Endothelial cell of umbilical vein (primary cell): ENCODE data around the gene TEAD4. TPM values are rescaled to one million over a fixed set of nuclear protein-coding genes. Genes with fewer than 3 reads are reported as not detected.

Experiments used
- BruUV-seq: library from RNA; stranded (reverse); fragments of 400-500 nt; replicated peaks from 2 replicates; lab custom pipeline; 2021; lab: Mats Ljungman, UMichigan
- CTCF ChIA-PET: fragments of 300-600, 350-600 bp; sonication (Branson Sonifier 250); formaldehyde crosslinking; loops from one replicate; lab custom pipeline; 2021; ENCODE audit warnings: antibody characterized with exemption, inconsistent platforms; lab: Charles Lee
- POLR2A ChIA-PET: fragments of 300-600, 350-600 bp; sonication (Branson Sonifier 250); formaldehyde crosslinking; loops from one replicate; lab custom pipeline; 2021; ENCODE audit warnings: antibody characterized with exemption, inconsistent platforms; lab: Charles Lee
- DNase-seq: peaks from one replicate; pipeline ENCODE4 v3.0.0-alpha.2; 2011; ENCODE audit warnings: low read depth, low spot score
- FAIRE-seq: peaks from 2 replicates; lab custom pipeline; 2011; peaks lifted over from hg19 to GRCh38; lab: Jason Lieb, UNC
- H2AFZ ChIP-seq: 2 replicates; pipeline ENCODE4 v1.6.0; 2012; ENCODE audit warnings: low read depth, low read length, control low read depth, inconsistent platforms
- H3K27ac ChIP-seq: 2 replicates; pipeline ENCODE4 v1.5.1; 2011; ENCODE audit warnings: low read depth, mild to moderate bottlenecking, control low read depth, low read length, moderate library complexity; ENCODE audit not compliant: insufficient read depth
- H3K27me3 ChIP-seq, 2 experiments: 2 replicates each; pipeline versions ENCODE4 v1.6.0 to v1.6.1; 2011; ENCODE audit warnings: low read length in 2 of 2, mixed read lengths in 1 of 2; ENCODE audit not compliant: control insufficient read depth in 2 of 2, insufficient read depth in 2 of 2
- H3K36me3 ChIP-seq, 2 experiments: 2 replicates in 1 of 2; 3 replicates in 1 of 2; pipeline ENCODE4 v1.5.1; 2011; ENCODE audit warnings: low read length in 2 of 2, mild to moderate bottlenecking in 1 of 2, moderate library complexity in 1 of 2; ENCODE audit not compliant: control insufficient read depth in 2 of 2, insufficient read depth in 2 of 2; ENCODE audit errors: extremely low read depth in 1 of 2
- H3K4me1 ChIP-seq: 3 replicates; pipeline ENCODE4 v1.5.1; 2011; ENCODE audit warnings: mild to moderate bottlenecking, low read length; ENCODE audit not compliant: control insufficient read depth, insufficient read depth; ENCODE audit errors: extremely low read depth
- H3K4me2 ChIP-seq: 2 replicates; pipeline ENCODE4 v1.6.1; 2011; ENCODE audit warnings: low read length, control low read depth, mixed read lengths; ENCODE audit not compliant: insufficient read depth
- H3K4me3 ChIP-seq, 3 experiments: fragments of 200-600 bp in 1 of 3; sonication (generic), shearing (Covaris generic) in 1 of 3; replicated peaks in 1 of 3; 2 replicates each; pipeline ENCODE4 v1.5.1; 2011 to 2016; ENCODE audit warnings: control low read depth in 3 of 3, low read length in 3 of 3, mild to moderate bottlenecking in 2 of 3, inconsistent platforms in 1 of 3, low read depth in 1 of 3, moderate library complexity in 1 of 3; ENCODE audit not compliant: insufficient read depth in 1 of 3
- H3K79me2 ChIP-seq: 2 replicates; pipeline ENCODE4 v1.6.0; 2012; ENCODE audit warnings: low read length, inconsistent platforms; ENCODE audit not compliant: control insufficient read depth, insufficient read depth
- H3K9ac ChIP-seq: replicated peaks from 2 replicates; pipeline ENCODE3; 2011; ENCODE audit warnings: low read length, control low read depth; ENCODE audit not compliant: insufficient read depth; ENCODE audit errors: extremely low read depth
- H3K9me1 ChIP-seq: replicated peaks from 3 replicates; pipeline ENCODE4 v1.6.0; 2011; ENCODE audit warnings: mild to moderate bottlenecking, low read length; ENCODE audit not compliant: control insufficient read depth, insufficient read depth; ENCODE audit errors: extremely low read depth
- H3K9me3 ChIP-seq: replicated peaks from 2 replicates; pipeline ENCODE4 v1.5.1; 2012; ENCODE audit warnings: low read length, inconsistent platforms; ENCODE audit not compliant: control insufficient read depth, insufficient read depth
- H4K20me1 ChIP-seq: replicated peaks from 2 replicates; pipeline ENCODE3; 2011; ENCODE audit warnings: mild to moderate bottlenecking, low read length; ENCODE audit not compliant: control insufficient read depth, insufficient read depth; ENCODE audit errors: extremely low read depth
- EZH2 ChIP-seq: IDR thresholded peaks from 2 replicates; pipeline ENCODE4 v1.6.1; 2012; ENCODE audit warnings: borderline replicate concordance, low read depth, mild to moderate bottlenecking, moderate library complexity, low read length, inconsistent platforms; ENCODE audit not compliant: severe bottlenecking
- FOS ChIP-seq: IDR thresholded peaks from 2 replicates; pipeline ENCODE4 v1.6.1; 2011; ENCODE audit warnings: mild to moderate bottlenecking, low read length, moderate library complexity, borderline replicate concordance; ENCODE audit not compliant: insufficient read depth
- GATA2 ChIP-seq: IDR thresholded peaks from 2 replicates; pipeline ENCODE4 v1.7.0; 2011; ENCODE audit warnings: low read depth, mild to moderate bottlenecking, moderate library complexity, mixed read lengths, low read length; ENCODE audit not compliant: insufficient read length, insufficient read depth
- JUN ChIP-seq: IDR thresholded peaks from 2 replicates; pipeline ENCODE4 v1.6.1; 2011; ENCODE audit warnings: borderline replicate concordance, low read depth; ENCODE audit not compliant: insufficient read length, insufficient read depth
- MAX ChIP-seq: IDR thresholded peaks from 2 replicates; pipeline ENCODE4 v1.6.1; 2011; ENCODE audit not compliant: insufficient read depth, insufficient read length
- MYC ChIP-seq: IDR thresholded peaks from one replicate; pipeline ENCODE4 v1.6.1; 2011; ENCODE audit warnings: mild to moderate bottlenecking, low read depth, low read length
- POLR2A ChIP-seq: IDR thresholded peaks from 2 replicates; pipeline ENCODE4 v1.6.1; 2012; ENCODE audit warnings: low read depth, mild to moderate bottlenecking, control low read depth, low read length
- POLR2AphosphoS5 ChIP-seq: IDR thresholded peaks from 2 replicates; pipeline ENCODE4 v1.6.1; 2012; ENCODE audit warnings: low read depth, mild to moderate bottlenecking, control low read depth, low read length, moderate library complexity; ENCODE audit not compliant: insufficient read depth
- dilution Hi-C: fragments of 300-500 bp; cut with MboI; formaldehyde crosslinking; loops from one replicate; pipeline ENCODE4 v1.15.0; 2019; ENCODE audit warnings: low sequenced_read_pairs; ENCODE audit not compliant: extremely low pct_ligation_motif_present
- intact Hi-C: fragments of 100-400 bp; cut with micrococcal nuclease; formaldehyde crosslinking; loops from one replicate; pipeline ENCODE4 v1.10.0; 2022
- polyA plus RNA-seq, 4 experiments: library from polyadenylated mRNA; depleted of rRNA in 3 of 4; stranded (reverse) in 3 of 4; unstranded in 1 of 4; fragments of >200 nt; gene quantifications; 2 replicates each; pipeline versions ENCODE4 v1.2.1 to v1.2.3, GENCODE V29; 2011 to 2012; ENCODE audit warnings: missing spikeins in 1 of 4
- total RNA-seq: library from RNA; stranded (reverse); gene quantifications from 2 replicates; pipeline ENCODE4 v1.2.3, GENCODE V29; 2021
- TF ChIP-seq, protein P1 (sequence below), 2 donors: IDR thresholded peaks; 1 replicate in 1 of 2; 2 replicates in 1 of 2; pipeline ENCODE4 v1.5.1; 2011; ENCODE audit warnings: low read length in 2 of 2, mild to moderate bottlenecking in 2 of 2, moderate library complexity in 2 of 2, control low read depth in 1 of 2, inconsistent platforms in 1 of 2, low read depth in 1 of 2; ENCODE audit not compliant: insufficient read depth in 1 of 2; ENCODE audit errors: extremely low read depth in 1 of 2

TEAD4 gene
- total and polyA plus RNA-seq, 2 donors (not counting 3 experiments of a cell fraction or from before 2014, with no cell fraction given): 34.4 to 46.0 TPM

- peaks cover 39% of the 10 kb centered on the region for H3K79me2 ChIP-seq
- POLR2A ChIA-PET: no interaction called here
These were observed 20.6 kb downstream of the TEAD4 start for GRCh38 chr12:2979806-2980205.

More at GRCh38 chr12:2979806-2980205, 20.6 kb downstream of the TEAD4 start:
- H3K9ac ChIP-seq: no peak overlapping the region
- H3K27ac ChIP-seq: no peak overlapping the region
- TF ChIP-seq, protein P1, sequence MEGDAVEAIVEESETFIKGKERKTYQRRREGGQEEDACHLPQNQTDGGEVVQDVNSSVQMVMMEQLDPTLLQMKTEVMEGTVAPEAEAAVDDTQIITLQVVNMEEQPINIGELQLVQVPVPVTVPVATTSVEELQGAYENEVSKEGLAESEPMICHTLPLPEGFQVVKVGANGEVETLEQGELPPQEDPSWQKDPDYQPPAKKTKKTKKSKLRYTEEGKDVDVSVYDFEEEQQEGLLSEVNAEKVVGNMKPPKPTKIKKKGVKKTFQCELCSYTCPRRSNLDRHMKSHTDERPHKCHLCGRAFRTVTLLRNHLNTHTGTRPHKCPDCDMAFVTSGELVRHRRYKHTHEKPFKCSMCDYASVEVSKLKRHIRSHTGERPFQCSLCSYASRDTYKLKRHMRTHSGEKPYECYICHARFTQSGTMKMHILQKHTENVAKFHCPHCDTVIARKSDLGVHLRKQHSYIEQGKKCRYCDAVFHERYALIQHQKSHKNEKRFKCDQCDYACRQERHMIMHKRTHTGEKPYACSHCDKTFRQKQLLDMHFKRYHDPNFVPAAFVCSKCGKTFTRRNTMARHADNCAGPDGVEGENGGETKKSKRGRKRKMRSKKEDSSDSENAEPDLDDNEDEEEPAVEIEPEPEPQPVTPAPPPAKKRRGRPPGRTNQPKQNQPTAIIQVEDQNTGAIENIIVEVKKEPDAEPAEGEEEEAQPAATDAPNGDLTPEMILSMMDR (IDR thresholded peaks at IDR 0.05; ENCODE audit: extremely low read depth in 1 of 2, insufficient read depth in 1 of 2, low read depth in 1 of 2, low read length in 2 of 2): no peak
- no peak for TF ChIP-seq MYC
- TF ChIP-seq EZH2: no peak
- no peak for TF ChIP-seq POLR2AphosphoS5
- no peak for TF ChIP-seq POLR2A
- no peak for TF ChIP-seq MAX
- TF ChIP-seq GATA2: no peak
- no peak for TF ChIP-seq FOS
- TF ChIP-seq JUN: no peak
- no TSS peak for BruUV-seq
- no peak overlapping the region for H3K4me3 ChIP-seq
- DNase-seq (no peak), FAIRE-seq (no peak)
- no peak overlapping the region for H2AFZ ChIP-seq
- CTCF ChIA-PET: interaction anchor here (0.6 kb wide), 1 partner anchor 95 kb away, joined by 3 read pairs; no protein-coding TSS in a partner anchor
- no peaks in the 10 kb centered on the region for H3K9me3 ChIP-seq
- intact Hi-C loops (no loop called here), dilution Hi-C loops (no loop called here)
- no peaks in the 10 kb centered on the region for H3K9me1 ChIP-seq
- no peaks in the 10 kb centered on the region for H4K20me1 ChIP-seq
- peaks cover 0 to 11% of the 10 kb centered on the region in 2 experiments for H3K36me3 ChIP-seq
- no peaks in the 10 kb centered on the region for H3K27me3 ChIP-seq
- no peak overlapping the region for H3K4me2 ChIP-seq
- peaks cover 2% of the 10 kb centered on the region for H3K4me1 ChIP-seq
